GM12873 (cell line): ENCODE results near the gene CFAP46.

Source experiments
- CTCF ChIP-seq: IDR thresholded peaks from 2 replicates; pipeline ENCODE4 v1.5.1; 2012; ENCODE audit warnings: low read depth, mild to moderate bottlenecking, moderate library complexity, low read length, control low read depth; ENCODE audit not compliant: insufficient read depth; ENCODE audit errors: missing control alignments

The CFAP46 gene

GRCh38 chr10:132878091-132878729 lies 64.2 kb downstream of the CFAP46 start:
- TF ChIP-seq CTCF: no peak

- TF ChIP-seq CTCF: no peak
Measured at GRCh38 chr10:132877473-132877872, 64.9 kb downstream of the CFAP46 start.

- TF ChIP-seq CTCF: no peak
Measured at GRCh38 chr10:132876993-132877431, 65.4 kb downstream of the CFAP46 start.

- TF ChIP-seq CTCF: no peak
Measured at GRCh38 chr10:132876131-132876860, 66.1 kb downstream of the CFAP46 start.

GRCh38 chr10:132875435-132875834 lies 66.9 kb downstream of the CFAP46 start:
- TF ChIP-seq CTCF: no peak

GRCh38 chr10:132873395-132873794 lies 69.0 kb downstream of the CFAP46 start:
- no peak for TF ChIP-seq CTCF

GRCh38 chr10:132872658-132873057 lies 69.7 kb downstream of the CFAP46 start:
- TF ChIP-seq CTCF: no peak
